D721Med (cell line): ENCODE results near the gene AHSG.
A peak's percentile ranks its signal among the peaks of the same experiment; 100 is the strongest.

Experiments
- DNase-seq: peaks from one replicate; pipeline ENCODE4 v3.0.0; 2011; ENCODE audit warnings: low spot score; ENCODE audit not compliant: insufficient read length
- FAIRE-seq: peaks from 2 replicates; lab custom pipeline; 2011; peaks lifted over from hg19 to GRCh38; lab: Jason Lieb, UNC
- CTCF ChIP-seq: IDR thresholded peaks from 2 replicates; pipeline ENCODE4 v1.5.1; 2012; ENCODE audit warnings: mild to moderate bottlenecking, control low read depth; ENCODE audit not compliant: insufficient read depth; ENCODE audit errors: missing control alignments

Gene AHSG

GRCh38 chr3:186570096-186570940, 42.5 kb upstream of the AHSG start, which contains the start of gene DNAJB11:
Gene DNAJB11, plus strand, starts transcription at chr3:186570720. Its CDS starts 178 bp downstream, at chr3:186570898.
- no peak for FAIRE-seq
- peak; percentile 88 for DNase-seq
- TF ChIP-seq CTCF, result no peak

- DNase-seq, result no peak
- FAIRE-seq, result no peak
- TF ChIP-seq CTCF, result no peak
Observed at GRCh38 chr3:186570941-186571643, 41.8 kb upstream of the AHSG start.

GRCh38 chr3:186571644-186572013, 41.2 kb upstream of the AHSG start:
- DNase-seq (no peak), FAIRE-seq (no peak)
- TF ChIP-seq CTCF, result no peak

GRCh38 chr3:186577521-186577920, 35.3 kb upstream of the AHSG start:
- DNase-seq (no peak), FAIRE-seq (no peak)
- TF ChIP-seq CTCF, result no peak

- DNase-seq (no peak), FAIRE-seq (no peak)
- no peak for TF ChIP-seq CTCF
Observed at GRCh38 chr3:186580785-186581184, 32.1 kb upstream of the AHSG start.

- DNase-seq, result no peak
- no peak for FAIRE-seq
- TF ChIP-seq CTCF, result no peak
Observed at GRCh38 chr3:186582541-186582940, 30.3 kb upstream of the AHSG start.
